ENCODE measurements around the gene PPP6R3.

The PPP6R3 gene

DNA sequence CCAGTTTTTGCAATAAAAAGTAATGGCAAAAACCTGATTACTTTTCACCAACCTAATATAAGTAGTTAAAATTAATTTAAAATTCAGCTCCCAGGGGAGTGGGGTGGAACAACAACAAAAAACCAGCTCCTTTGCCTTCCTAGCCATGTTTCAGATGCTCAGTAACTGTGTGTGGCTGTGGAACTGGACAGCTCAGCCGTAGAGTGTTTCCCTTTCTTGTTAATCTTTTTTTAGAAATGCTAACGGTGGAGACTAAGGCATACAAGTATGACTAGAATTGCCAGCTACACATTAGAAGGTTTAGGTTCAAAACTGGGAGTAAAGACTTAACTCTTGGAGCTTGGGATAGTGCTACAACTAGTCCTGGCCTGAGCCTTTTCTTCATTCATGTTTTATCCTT lies 45.0 kb downstream of the PPP6R3 start:
- no peak overlapping the region for H3K27ac ChIP-seq (ENCODE audit: low read depth in 2 of 2, low read length in 2 of 2)

DNA sequence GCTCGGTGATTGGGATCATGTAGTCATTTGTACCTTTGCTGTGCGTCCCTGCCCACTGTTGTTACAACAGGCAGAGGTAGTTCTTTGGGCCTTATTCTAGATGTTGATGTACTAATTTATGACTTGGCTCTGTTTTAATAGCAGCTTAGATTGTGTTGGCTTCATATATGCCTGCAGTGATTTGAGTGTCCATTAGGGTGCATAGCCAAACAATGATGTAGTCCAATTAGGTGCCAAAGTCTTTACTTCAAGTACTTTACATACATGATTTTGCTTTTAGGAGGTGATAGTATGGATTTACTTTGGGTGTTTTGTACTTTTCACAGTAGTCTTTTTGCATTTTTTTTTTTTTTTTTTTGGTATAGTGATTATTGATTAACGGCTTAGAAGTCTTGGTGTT lies 46.4 kb downstream of the PPP6R3 start:
- Histone ChIP-seq H3K27me3 (ENCODE audit: control insufficient read depth in 2 of 2, insufficient read depth in 2 of 2, low read length in 2 of 2) (no peaks in the 10 kb centered on the region), H3K4me3 (ENCODE audit: low read length in 2 of 2) (no peak overlapping the region), H3K36me3 (ENCODE audit: control insufficient read depth in 2 of 2, insufficient read depth in 2 of 2, low read length in 2 of 2) (peaks cover 0 to 4% of the 10 kb centered on the region in 2 donors), H3K9ac (ENCODE audit: low read depth in 1 of 2, low read length in 2 of 2) (no peak overlapping the region), H3K27ac (ENCODE audit: low read depth in 2 of 2, low read length in 2 of 2) (no peak overlapping the region), H3K9me3 (ENCODE audit: control insufficient read depth in 2 of 2, low read length in 2 of 2) (no peaks in the 10 kb centered on the region), H3K4me1 (ENCODE audit: control insufficient read depth in 2 of 2, insufficient read depth in 2 of 2, low read length in 2 of 2) (peaks cover 0 to 5% of the 10 kb centered on the region in 2 donors)

More for the DNA sequence above, 45.0 kb downstream of the PPP6R3 start:
- Histone ChIP-seq H3K9ac (ENCODE audit: low read depth in 1 of 2, low read length in 2 of 2) (no peak overlapping the region), H3K36me3 (ENCODE audit: control insufficient read depth in 2 of 2, insufficient read depth in 2 of 2, low read length in 2 of 2) (peaks cover 0 to 2% of the 10 kb centered on the region in 2 donors), H3K27me3 (ENCODE audit: control insufficient read depth in 2 of 2, insufficient read depth in 2 of 2, low read length in 2 of 2) (no peaks in the 10 kb centered on the region), H3K9me3 (ENCODE audit: control insufficient read depth in 2 of 2, low read length in 2 of 2) (no peaks in the 10 kb centered on the region), H3K4me3 (ENCODE audit: low read length in 2 of 2) (no peak overlapping the region), H3K4me1 (ENCODE audit: control insufficient read depth in 2 of 2, insufficient read depth in 2 of 2, low read length in 2 of 2) (peaks cover 0 to 5% of the 10 kb centered on the region in 2 donors)

DNA sequence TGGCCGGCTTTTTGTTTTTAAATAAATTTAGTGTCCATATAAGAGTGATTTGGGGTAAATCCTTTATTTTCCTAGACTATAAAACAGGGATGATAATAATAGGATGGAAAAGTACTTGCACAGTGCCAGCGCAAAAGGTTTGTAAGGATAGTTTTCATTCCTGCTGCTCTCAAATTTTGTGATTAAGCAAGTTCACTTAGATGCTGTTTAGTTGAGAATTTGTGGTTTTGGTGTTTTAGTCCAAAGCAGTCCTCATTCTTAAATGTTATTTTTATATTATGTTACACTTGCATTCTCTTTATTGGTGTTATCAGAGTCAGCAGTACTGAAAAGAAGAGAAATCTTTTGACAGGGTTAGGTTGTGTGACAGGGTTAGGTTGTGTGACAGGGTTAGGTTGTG lies 47.9 kb downstream of the PPP6R3 start:
- no peak overlapping the region for H3K27ac ChIP-seq (ENCODE audit: low read depth in 2 of 2, low read length in 2 of 2)
- H3K4me3 ChIP-seq (ENCODE audit: low read length in 2 of 2): no peak overlapping the region
- H3K4me1 ChIP-seq (ENCODE audit: control insufficient read depth in 2 of 2, insufficient read depth in 2 of 2, low read length in 2 of 2): peaks cover 0 to 2% of the 10 kb centered on the region in 2 donors
- no peaks in the 10 kb centered on the region for H3K9me3 ChIP-seq (ENCODE audit: control insufficient read depth in 2 of 2, low read length in 2 of 2)
- no peaks in the 10 kb centered on the region for H3K27me3 ChIP-seq (ENCODE audit: control insufficient read depth in 2 of 2, insufficient read depth in 2 of 2, low read length in 2 of 2)
- no peak overlapping the region for H3K9ac ChIP-seq (ENCODE audit: low read depth in 1 of 2, low read length in 2 of 2)
- peaks cover 0 to 8% of the 10 kb centered on the region in 2 donors for H3K36me3 ChIP-seq (ENCODE audit: control insufficient read depth in 2 of 2, insufficient read depth in 2 of 2, low read length in 2 of 2)

DNA sequence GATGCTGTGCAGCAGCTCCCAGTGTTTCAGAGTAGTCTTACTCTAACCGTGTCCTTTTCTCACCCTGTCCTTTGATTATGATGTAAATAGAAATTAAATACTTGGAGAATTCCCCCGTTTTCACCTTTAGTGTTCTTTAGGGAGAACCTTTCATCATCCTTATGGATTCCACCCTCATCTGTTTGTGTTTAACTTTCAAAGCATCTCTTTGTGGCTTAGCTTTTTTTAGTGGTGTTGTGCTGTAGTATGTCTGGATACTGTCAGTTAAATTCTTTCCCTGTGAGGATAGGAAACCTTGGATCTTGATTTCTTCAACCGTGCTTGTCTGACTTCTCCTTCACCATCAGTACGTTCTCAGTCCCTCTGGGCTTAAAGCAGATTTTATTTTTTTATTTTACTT lies 48.5 kb downstream of the PPP6R3 start:
- H3K9me3 ChIP-seq (ENCODE audit: control insufficient read depth in 2 of 2, low read length in 2 of 2): no peaks in the 10 kb centered on the region
- no peaks in the 10 kb centered on the region for H3K27me3 ChIP-seq (ENCODE audit: control insufficient read depth in 2 of 2, insufficient read depth in 2 of 2, low read length in 2 of 2)
- peaks cover 0 to 8% of the 10 kb centered on the region in 2 donors for H3K36me3 ChIP-seq (ENCODE audit: control insufficient read depth in 2 of 2, insufficient read depth in 2 of 2, low read length in 2 of 2)
- no peaks in the 10 kb centered on the region for H3K4me1 ChIP-seq (ENCODE audit: control insufficient read depth in 2 of 2, insufficient read depth in 2 of 2, low read length in 2 of 2)
- no peak overlapping the region for H3K27ac ChIP-seq (ENCODE audit: low read depth in 2 of 2, low read length in 2 of 2)
- H3K9ac ChIP-seq (ENCODE audit: low read depth in 1 of 2, low read length in 2 of 2): no peak overlapping the region
- no peak overlapping the region for H3K4me3 ChIP-seq (ENCODE audit: low read length in 2 of 2)

DNA sequence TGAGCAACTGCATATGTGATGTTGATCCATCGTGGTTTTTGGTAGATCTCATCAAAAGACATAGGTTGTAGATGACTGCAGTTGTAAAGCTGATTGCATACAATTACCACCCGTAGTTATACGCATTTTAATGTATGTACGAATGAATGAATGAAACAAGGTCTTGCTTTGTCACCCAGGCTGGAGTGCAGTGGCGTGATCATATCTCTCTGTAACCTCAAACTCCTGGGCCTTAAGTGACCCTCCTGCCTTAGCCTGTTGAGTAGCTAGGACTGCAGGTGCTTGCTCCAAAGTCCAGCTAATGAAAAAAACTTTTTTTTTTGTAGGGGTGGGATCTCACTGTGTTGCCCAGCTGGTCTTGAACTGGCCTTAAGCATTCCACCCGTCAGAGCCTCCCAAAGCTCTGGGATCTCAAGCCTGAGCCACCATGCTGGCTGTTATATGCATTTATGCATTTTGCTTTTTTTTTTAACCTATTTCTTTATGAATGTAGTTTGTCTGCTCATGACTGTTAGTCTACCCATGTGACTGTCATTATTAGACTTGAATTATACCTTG lies 53.5 kb downstream of the PPP6R3 start:
- H3K36me3 ChIP-seq (ENCODE audit: control insufficient read depth in 2 of 2, insufficient read depth in 2 of 2, low read length in 2 of 2): peaks cover 0 to 8% of the 10 kb centered on the region in 2 donors
- no peak overlapping the region for H3K4me3 ChIP-seq (ENCODE audit: low read length in 2 of 2)
- H3K9ac ChIP-seq (ENCODE audit: low read depth in 1 of 2, low read length in 2 of 2): no peak overlapping the region
- H3K27me3 ChIP-seq (ENCODE audit: control insufficient read depth in 2 of 2, insufficient read depth in 2 of 2, low read length in 2 of 2): no peaks in the 10 kb centered on the region
- H3K27ac ChIP-seq (ENCODE audit: low read depth in 2 of 2, low read length in 2 of 2): no peak overlapping the region
- H3K9me3 ChIP-seq (ENCODE audit: control insufficient read depth in 2 of 2, low read length in 2 of 2): no peaks in the 10 kb centered on the region
- H3K4me1 ChIP-seq (ENCODE audit: control insufficient read depth in 2 of 2, insufficient read depth in 2 of 2, low read length in 2 of 2): no peaks in the 10 kb centered on the region

DNA sequence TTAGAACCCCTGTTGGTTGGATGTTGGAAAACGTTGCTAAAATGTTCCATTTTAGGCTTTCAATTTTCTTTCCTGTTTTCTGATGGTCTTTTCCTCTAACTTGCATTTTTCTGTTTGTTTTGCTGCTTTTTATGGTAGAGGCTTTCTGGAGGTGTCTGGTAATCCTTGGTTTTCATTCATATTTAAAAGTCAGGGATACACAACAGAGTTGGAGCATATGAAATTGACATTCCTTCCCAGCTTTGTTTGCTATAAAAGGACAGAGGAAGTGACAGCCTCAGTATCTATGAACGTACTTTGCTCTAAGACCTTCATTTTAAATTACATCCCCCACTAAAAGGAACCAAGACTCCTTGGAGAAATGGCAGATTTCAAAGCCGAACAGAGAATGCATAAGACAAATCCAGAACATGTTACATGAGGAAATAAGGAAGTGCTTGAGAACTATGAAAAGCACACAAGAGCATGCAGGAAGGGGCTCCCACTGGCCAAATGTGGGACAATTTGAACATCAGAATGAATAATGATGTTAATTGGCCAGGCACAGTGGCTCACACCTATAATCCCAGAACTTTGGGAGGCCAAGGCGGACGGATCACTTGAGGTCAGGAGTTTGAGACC lies 56.7 kb downstream of the PPP6R3 start:
- Histone ChIP-seq H3K27me3 (ENCODE audit: control insufficient read depth in 2 of 2, insufficient read depth in 2 of 2, low read length in 2 of 2) (no peaks in the 10 kb centered on the region), H3K27ac (ENCODE audit: low read depth in 2 of 2, low read length in 2 of 2) (no peak overlapping the region), H3K4me1 (ENCODE audit: control insufficient read depth in 2 of 2, insufficient read depth in 2 of 2, low read length in 2 of 2) (peaks cover 0 to 3% of the 10 kb centered on the region in 2 donors), H3K4me3 (ENCODE audit: low read length in 2 of 2) (no peak overlapping the region), H3K9ac (ENCODE audit: low read depth in 1 of 2, low read length in 2 of 2) (no peak overlapping the region), H3K36me3 (ENCODE audit: control insufficient read depth in 2 of 2, insufficient read depth in 2 of 2, low read length in 2 of 2) (peaks cover 12 to 32% of the 10 kb centered on the region in 2 donors), H3K9me3 (ENCODE audit: control insufficient read depth in 2 of 2, low read length in 2 of 2) (no peaks in the 10 kb centered on the region)

DNA sequence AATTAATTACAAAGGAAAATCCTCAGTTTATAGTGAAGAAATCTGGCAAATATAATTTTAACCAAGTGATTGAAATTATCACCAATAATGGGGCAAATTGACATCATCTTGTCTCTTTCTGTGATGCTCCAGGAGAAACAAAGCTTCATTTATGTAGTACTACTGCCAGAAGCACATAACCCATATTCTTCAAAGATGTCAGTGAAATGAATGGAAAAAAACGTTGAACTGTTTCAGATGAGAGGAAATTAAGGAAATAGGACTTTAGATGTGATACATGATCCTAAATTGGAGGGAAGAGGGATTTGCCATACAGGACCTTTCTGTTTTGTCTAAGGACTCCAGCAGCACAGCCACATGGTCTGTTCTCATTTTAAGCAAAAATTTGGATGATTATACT lies 57.6 kb downstream of the PPP6R3 start:
- Histone ChIP-seq H3K9me3 (ENCODE audit: control insufficient read depth in 2 of 2, low read length in 2 of 2) (no peaks in the 10 kb centered on the region), H3K4me3 (ENCODE audit: low read length in 2 of 2) (no peak overlapping the region), H3K27me3 (ENCODE audit: control insufficient read depth in 2 of 2, insufficient read depth in 2 of 2, low read length in 2 of 2) (no peaks in the 10 kb centered on the region), H3K9ac (ENCODE audit: low read depth in 1 of 2, low read length in 2 of 2) (no peak overlapping the region), H3K36me3 (ENCODE audit: control insufficient read depth in 2 of 2, insufficient read depth in 2 of 2, low read length in 2 of 2) (peaks cover 16 to 38% of the 10 kb centered on the region in 2 donors), H3K27ac (ENCODE audit: low read depth in 2 of 2, low read length in 2 of 2) (no peak overlapping the region), H3K4me1 (ENCODE audit: control insufficient read depth in 2 of 2, insufficient read depth in 2 of 2, low read length in 2 of 2) (peaks cover 0 to 5% of the 10 kb centered on the region in 2 donors)

DNA sequence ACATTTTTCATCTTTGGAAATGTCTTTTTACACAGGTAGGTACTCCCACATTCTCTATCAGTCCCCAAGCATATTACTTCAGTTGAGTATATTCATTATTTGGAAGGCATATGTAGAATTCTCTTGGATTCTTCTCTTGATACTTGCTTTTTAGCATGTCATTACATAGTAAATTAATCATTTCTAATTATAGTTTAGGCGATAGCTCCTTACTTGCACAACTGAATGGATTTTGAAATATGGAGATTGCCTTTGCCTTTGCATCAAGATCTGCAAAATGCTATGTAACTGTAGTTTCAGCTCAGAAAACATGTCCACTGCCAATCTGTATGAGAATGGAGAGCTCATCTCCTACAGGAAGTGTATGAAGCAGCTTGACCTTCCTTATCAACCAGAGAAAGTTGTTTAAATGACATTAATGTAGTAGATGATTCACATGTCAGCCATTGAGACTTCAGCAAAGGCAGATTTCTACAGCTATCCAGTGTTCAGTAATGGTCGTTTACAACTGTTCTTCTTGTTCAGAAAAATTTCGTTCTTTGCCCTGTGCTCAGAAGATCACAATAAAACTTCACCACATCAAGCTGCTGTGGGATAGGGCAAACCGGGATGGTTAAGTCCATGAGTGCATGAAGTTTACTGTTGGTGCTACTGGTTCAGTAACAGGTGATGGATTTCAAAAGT lies 61.6 kb downstream of the PPP6R3 start:
- no peaks in the 10 kb centered on the region for H3K27me3 ChIP-seq (ENCODE audit: control insufficient read depth in 2 of 2, insufficient read depth in 2 of 2, low read length in 2 of 2)
- peaks cover 17 to 25% of the 10 kb centered on the region in 2 donors for H3K4me1 ChIP-seq (ENCODE audit: control insufficient read depth in 2 of 2, insufficient read depth in 2 of 2, low read length in 2 of 2)
- no peak overlapping the region for H3K4me3 ChIP-seq (ENCODE audit: low read length in 2 of 2)
- H3K36me3 ChIP-seq (ENCODE audit: control insufficient read depth in 2 of 2, insufficient read depth in 2 of 2, low read length in 2 of 2): peaks cover 31 to 53% of the 10 kb centered on the region in 2 donors
- peak overlapping the region in 1 of 2 donors; percentile 25 for H3K27ac ChIP-seq (ENCODE audit: low read depth in 2 of 2, low read length in 2 of 2)
- no peak overlapping the region for H3K9ac ChIP-seq (ENCODE audit: low read depth in 1 of 2, low read length in 2 of 2)
- H3K9me3 ChIP-seq (ENCODE audit: control insufficient read depth in 2 of 2, low read length in 2 of 2): no peaks in the 10 kb centered on the region

DNA sequence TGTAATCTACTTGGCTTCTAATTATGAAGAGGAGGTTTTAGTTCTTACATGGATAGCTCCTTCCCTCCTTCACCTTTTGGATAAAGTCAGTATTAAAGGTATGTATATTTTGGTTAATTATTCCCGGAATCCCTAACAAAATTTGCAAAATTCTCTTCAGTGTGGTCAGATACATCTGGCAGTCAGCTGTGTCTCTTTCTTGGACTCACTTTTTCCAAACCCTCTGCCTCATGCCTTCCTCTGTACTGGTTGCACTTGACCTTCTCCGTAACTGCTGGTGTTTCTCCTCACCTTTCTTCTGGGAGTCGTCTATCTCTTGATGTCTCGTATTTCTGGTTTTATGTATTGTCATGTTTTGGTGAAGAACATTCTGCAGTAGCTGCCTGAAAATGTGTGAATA lies 62.5 kb downstream of the PPP6R3 start:
- Histone ChIP-seq H3K27ac (ENCODE audit: low read depth in 2 of 2, low read length in 2 of 2) (no peak overlapping the region), H3K9ac (ENCODE audit: low read depth in 1 of 2, low read length in 2 of 2) (no peak overlapping the region), H3K4me3 (ENCODE audit: low read length in 2 of 2) (no peak overlapping the region), H3K27me3 (ENCODE audit: control insufficient read depth in 2 of 2, insufficient read depth in 2 of 2, low read length in 2 of 2) (no peaks in the 10 kb centered on the region), H3K9me3 (ENCODE audit: control insufficient read depth in 2 of 2, low read length in 2 of 2) (no peaks in the 10 kb centered on the region), H3K36me3 (ENCODE audit: control insufficient read depth in 2 of 2, insufficient read depth in 2 of 2, low read length in 2 of 2) (peaks cover 39 to 63% of the 10 kb centered on the region in 2 donors), H3K4me1 (ENCODE audit: control insufficient read depth in 2 of 2, insufficient read depth in 2 of 2, low read length in 2 of 2) (peaks cover 17 to 25% of the 10 kb centered on the region in 2 donors)

DNA sequence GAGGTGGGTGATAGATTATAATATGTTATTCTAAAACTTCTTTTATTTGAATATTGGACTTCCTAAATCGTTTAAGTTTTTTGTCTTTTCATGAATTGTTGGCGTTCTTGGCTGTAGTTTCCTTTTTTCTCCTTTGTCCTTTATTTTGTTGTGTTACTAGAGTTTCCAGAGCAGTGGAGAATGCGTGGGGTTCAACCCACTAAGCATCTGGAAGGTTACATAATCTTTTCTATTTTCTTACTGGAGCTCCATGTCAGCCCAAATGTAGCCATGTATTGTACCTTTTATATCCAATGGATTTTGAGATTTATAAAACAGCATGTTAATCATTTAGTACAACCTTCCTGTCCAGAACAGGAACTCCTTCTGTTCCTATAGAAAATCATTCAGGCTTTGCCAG lies 63.2 kb downstream of the PPP6R3 start:
- Histone ChIP-seq H3K36me3 (ENCODE audit: control insufficient read depth in 2 of 2, insufficient read depth in 2 of 2, low read length in 2 of 2) (peaks cover 39 to 65% of the 10 kb centered on the region in 2 donors), H3K9ac (ENCODE audit: low read depth in 1 of 2, low read length in 2 of 2) (no peak overlapping the region), H3K27me3 (ENCODE audit: control insufficient read depth in 2 of 2, insufficient read depth in 2 of 2, low read length in 2 of 2) (no peaks in the 10 kb centered on the region), H3K9me3 (ENCODE audit: control insufficient read depth in 2 of 2, low read length in 2 of 2) (no peaks in the 10 kb centered on the region), H3K4me1 (ENCODE audit: control insufficient read depth in 2 of 2, insufficient read depth in 2 of 2, low read length in 2 of 2) (peaks cover 22 to 29% of the 10 kb centered on the region in 2 donors), H3K4me3 (ENCODE audit: low read length in 2 of 2) (no peak overlapping the region), H3K27ac (ENCODE audit: low read depth in 2 of 2, low read length in 2 of 2) (peak overlapping the region; percentile 9 to 78)
